ENCODE results near the gene PARD3B.

- TF ChIP-seq, protein P1, sequence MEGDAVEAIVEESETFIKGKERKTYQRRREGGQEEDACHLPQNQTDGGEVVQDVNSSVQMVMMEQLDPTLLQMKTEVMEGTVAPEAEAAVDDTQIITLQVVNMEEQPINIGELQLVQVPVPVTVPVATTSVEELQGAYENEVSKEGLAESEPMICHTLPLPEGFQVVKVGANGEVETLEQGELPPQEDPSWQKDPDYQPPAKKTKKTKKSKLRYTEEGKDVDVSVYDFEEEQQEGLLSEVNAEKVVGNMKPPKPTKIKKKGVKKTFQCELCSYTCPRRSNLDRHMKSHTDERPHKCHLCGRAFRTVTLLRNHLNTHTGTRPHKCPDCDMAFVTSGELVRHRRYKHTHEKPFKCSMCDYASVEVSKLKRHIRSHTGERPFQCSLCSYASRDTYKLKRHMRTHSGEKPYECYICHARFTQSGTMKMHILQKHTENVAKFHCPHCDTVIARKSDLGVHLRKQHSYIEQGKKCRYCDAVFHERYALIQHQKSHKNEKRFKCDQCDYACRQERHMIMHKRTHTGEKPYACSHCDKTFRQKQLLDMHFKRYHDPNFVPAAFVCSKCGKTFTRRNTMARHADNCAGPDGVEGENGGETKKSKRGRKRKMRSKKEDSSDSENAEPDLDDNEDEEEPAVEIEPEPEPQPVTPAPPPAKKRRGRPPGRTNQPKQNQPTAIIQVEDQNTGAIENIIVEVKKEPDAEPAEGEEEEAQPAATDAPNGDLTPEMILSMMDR (conservative IDR thresholded peaks at IDR 0.05; ENCODE audit: low read depth, low read length) = no peak
- TF ChIP-seq EZH2 (IDR thresholded peaks at IDR 0.05; ENCODE audit: low read length, unreplicated experiment) = no peak
Observed at GRCh38 chr2:205543937-205544702, 998.8 kb downstream of the PARD3B start.

Data from PC-3 (cell line).